Fibroblast of pulmonary artery (primary cell): ENCODE measurements around the gene ANGEL2.
"Not testable (repeated sequence)": the region's sequence is repeated elsewhere in the genome, so short reads cannot be mapped to it uniquely, and the experiment has no call there.

Source experiments
- DNase-seq: peaks from one replicate; pipeline ENCODE4 v3.0.0-alpha.2; 2010; ENCODE audit warnings: low read depth
- H3K4me3 ChIP-seq: replicated peaks from 2 replicates; pipeline ENCODE4 v1.5.1; 2011; ENCODE audit warnings: low read depth, mild to moderate bottlenecking, control low read depth, low read length, moderate library complexity
- CTCF ChIP-seq: IDR thresholded peaks from 2 replicates; pipeline ENCODE4 v1.5.1; 2011; ENCODE audit warnings: mild to moderate bottlenecking, control low read depth, low read length, inconsistent platforms; ENCODE audit errors: missing control alignments

Gene ANGEL2

GRCh38 chr1:212966616-212967015 is 49.1 kb downstream of the ANGEL2 start:
- H3K4me3 ChIP-seq = no peak overlapping the region
- no peak for DNase-seq
- TF ChIP-seq CTCF = no peak

DNA sequence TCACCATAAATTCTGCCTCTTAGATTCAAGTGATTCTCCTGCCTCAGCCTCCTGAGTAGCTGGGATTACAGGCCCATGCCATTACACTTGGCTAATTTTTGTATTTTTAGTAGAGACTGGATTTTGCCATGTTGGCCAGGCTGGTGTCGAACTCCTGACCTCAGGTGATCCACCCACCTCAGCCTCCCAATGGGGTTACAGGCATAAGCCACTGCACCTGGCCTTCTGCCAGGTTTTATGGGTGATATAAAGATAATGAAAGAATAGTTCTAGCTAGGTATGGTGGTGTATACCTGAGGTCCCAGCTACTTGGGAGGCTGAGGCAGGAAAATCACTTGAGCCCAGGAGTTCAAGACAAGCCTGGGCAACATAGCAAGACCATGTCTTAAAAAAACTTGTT is 50.7 kb downstream of the ANGEL2 start:
- H3K4me3 ChIP-seq, DNase-seq: not testable (repeated sequence)

GRCh38 chr1:212964102-212964501 is 51.6 kb downstream of the ANGEL2 start:
- no peak overlapping the region for H3K4me3 ChIP-seq
- DNase-seq = no peak
- TF ChIP-seq CTCF = no peak

- no peak overlapping the region for H3K4me3 ChIP-seq
- no peak for DNase-seq
- no peak for TF ChIP-seq CTCF
Observed at GRCh38 chr1:212962509-212962908, 53.2 kb downstream of the ANGEL2 start.

DNA sequence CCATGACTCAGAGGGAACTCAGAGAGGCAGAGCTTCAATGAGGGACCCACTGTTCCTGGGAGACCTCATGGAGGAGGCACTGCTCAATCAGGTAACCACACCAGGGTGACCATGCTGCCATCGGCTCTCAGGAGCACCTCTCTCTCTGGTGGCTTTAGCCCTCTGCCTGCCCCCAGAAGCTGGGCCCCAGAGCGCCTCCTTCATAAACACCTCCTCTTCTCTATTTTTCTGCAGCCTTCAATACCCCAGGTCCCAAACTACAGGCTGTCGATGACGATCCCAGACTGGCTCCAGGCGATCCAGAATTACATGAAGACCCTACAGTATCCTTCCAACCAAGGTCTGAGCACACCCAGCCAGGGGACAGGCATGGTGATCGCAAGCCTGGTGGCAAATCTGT is 54.7 kb downstream of the ANGEL2 start:
- TF ChIP-seq CTCF = no peak
- no peak overlapping the region for H3K4me3 ChIP-seq
- DNase-seq = no peak

DNA sequence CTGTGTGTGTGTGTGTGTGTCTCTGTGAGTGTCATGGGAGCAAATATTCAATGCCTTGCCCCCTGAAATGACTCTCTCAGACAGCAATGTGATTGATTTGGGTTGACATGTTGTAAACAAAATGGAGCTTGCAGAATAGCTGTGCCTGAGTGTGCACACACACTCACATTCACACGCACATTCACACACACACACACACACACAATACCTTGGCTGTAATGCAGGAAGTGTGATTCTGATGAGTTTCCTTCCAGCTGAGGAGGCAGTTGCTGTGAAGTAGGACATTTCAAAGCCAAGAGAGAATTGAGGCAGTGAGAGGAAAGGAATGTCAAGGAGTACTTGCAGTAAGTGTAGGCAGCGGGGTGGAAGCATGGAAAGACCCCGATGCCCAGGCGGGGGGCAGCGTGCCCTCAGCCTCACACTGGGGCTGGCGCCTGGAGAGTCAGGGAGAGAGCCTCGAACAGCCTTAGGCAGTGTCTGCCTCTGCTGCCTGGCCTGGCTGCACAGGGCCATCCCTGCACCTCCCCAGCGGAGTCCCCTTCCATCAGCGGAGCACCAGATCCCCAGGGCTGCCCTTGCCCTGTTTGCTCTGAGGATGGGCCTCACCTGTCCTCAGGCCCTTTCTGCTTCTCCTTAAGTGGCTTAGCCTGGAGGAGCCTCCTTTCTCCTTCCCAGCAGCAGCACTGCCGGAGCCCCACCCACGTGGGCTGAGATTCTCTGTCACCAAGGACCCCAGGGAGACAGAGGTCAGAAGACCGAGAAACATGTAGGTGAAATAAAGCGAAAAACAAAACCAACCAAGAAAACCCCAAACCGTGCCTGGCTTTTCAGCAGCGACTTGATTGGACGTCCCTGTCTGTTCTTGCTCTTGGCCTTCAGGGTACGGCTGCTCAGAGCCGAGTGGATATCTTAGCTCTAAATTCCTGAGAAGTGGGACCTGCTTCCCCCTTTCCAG is 56.1 kb downstream of the ANGEL2 start:
- TF ChIP-seq CTCF = no peak
- no peak for DNase-seq
- no peak overlapping the region for H3K4me3 ChIP-seq

- no peak overlapping the region for H3K4me3 ChIP-seq
- TF ChIP-seq CTCF = no peak
- peak; percentile 24 for DNase-seq
Observed at GRCh38 chr1:212958175-212958574, 57.5 kb downstream of the ANGEL2 start.
